Measurements from ENCODE around the gene DNM3.

- TF ChIP-seq CTCF (IDR thresholded peaks at IDR 0.05) (no peak), EZH2 (IDR thresholded peaks at IDR 0.05; ENCODE audit: borderline replicate concordance, insufficient read depth, low read depth, low read length, poor library complexity, severe bottlenecking) (no peak)
Measured at GRCh38 chr1:171798765-171799164, 42.5 kb upstream of the DNM3 start.
